NCI-H187 (cell line): Measurements from ENCODE around the gene IFT52.
"Not testable (repeated sequence)": the region's sequence is repeated elsewhere in the genome, so short reads cannot be mapped to it uniquely, and the experiment has no call there.

Experiments
- DNase-seq, 2 experiments: peaks; one replicate each; lab custom pipeline; 2025; lab: John Stamatoyannopoulos, UW

The IFT52 gene

GRCh38 chr20:43567477-43567876 is 23.3 kb upstream of the IFT52 start:
- DNase-seq, result no peak

GRCh38 chr20:43568706-43569105 is 22.0 kb upstream of the IFT52 start:
- DNase-seq, result no peak

DNA sequence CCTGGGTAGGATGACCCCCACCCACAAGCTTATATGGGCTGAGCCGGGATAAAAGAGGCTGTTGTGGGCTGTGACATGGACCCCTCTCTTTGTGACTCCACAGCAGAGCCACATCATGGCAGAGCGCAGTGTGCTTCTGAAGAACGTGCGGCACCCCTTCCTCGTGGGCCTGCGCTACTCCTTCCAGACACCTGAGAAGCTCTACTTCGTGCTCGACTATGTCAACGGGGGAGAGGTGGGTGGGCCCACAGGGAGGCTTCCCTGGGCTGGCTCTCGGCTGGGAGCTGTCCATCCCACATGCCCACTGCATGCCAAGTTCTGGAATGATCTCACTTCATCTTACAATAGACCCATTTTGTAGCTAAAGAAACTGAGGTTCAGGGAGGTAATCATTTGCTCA is 21.5 kb upstream of the IFT52 start:
- DNase-seq, result no peak

- no peak for DNase-seq
These were observed 20.2 kb upstream of the IFT52 start for GRCh38 chr20:43570496-43570895.

DNA sequence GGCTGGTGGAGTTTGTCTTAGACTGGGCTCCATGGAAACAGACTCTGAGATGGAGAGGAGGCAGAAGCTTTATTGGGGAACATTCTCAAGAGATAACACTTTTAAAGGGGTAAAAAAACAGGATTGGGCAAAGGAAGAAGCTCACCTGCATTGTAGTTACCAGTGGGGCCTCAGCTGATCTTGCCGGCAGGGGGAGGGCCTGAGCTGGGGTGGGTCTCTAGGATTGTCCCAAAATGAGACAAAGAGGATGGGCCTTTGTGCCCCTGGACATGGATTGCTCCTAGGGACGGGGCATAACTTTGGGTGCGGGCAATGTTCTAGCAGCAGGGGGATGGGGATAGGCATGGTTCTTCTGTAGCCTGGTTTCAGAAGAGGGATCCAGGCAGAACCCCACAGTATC is 19.4 kb upstream of the IFT52 start:
- DNase-seq, result no peak

DNA sequence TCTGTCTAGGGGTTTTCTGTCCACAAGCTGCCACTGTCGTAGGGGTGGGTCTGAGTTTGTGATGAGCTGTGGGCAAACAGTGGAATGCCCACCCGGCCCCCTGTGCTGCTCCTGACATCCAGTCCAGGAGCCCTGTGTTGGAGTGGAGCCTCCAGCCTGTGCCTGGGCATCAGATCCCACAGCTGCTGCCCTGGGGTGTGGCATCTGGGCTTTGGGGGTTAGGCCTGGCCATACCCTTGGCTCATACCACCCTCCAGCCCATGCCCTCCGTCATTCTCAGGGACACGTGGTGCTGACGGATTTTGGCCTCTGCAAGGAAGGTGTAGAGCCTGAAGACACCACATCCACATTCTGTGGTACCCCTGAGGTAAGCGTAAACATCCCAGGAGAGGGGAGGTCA is 19.0 kb upstream of the IFT52 start:
- no peak for DNase-seq

- DNase-seq, result no peak
These were observed 17.8 kb upstream of the IFT52 start for GRCh38 chr20:43572891-43573290.

DNA sequence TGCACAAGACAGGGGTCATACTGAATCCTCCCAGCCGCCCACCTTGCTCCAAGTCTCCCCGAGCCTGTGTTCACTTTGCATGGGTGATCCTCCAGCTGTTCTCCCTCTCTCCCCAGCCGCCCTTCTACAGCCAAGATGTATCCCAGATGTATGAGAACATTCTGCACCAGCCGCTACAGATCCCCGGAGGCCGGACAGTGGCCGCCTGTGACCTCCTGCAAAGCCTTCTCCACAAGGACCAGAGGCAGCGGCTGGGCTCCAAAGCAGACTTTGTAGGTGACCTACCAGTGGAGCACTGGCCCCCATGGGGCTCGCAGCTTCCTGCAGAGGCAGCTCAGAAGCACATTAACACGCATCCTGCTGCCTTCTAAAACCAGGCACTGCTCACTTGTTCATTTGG is 14.6 kb upstream of the IFT52 start:
- no peak for DNase-seq

GRCh38 chr20:43579861-43580793 is 10.6 kb upstream of the IFT52 start:
- no peak for DNase-seq

DNA sequence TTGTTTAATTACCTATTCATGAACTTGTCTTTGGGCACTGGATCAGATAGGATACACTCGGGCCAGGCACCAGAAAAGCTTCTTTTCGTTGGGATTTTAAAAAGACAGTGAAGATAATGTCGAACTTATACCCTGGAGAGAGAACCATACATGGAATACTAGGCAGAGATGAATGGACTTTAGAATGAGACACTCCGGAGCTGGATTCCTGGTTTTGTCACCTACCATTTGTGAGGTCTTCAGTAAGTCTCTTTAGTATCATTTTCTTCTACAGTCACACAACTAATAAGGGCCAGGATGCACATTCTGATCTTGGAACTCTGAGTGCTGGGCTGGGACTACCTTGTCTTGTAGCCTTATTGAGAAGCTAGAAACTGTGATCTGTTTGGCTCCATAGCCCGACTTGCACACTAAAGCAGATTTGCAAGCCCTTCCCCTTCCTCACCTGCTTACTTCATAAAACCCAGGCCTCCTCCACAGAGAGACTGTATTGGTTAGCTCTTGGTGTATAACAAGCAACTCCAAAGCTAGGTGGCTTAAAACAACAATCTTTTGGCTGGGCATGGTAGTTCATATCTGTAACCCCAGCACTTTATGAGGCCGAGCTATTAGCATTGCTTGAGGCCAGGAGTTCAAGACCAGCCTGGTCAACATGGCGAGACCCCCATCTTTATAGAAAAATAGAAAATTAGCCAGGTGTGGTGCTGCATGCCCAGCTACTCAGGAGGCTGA is 7.4 kb upstream of the IFT52 start:
- no peak for DNase-seq

GRCh38 chr20:43583982-43584432 is 6.7 kb upstream of the IFT52 start:
- no peak for DNase-seq

DNA sequence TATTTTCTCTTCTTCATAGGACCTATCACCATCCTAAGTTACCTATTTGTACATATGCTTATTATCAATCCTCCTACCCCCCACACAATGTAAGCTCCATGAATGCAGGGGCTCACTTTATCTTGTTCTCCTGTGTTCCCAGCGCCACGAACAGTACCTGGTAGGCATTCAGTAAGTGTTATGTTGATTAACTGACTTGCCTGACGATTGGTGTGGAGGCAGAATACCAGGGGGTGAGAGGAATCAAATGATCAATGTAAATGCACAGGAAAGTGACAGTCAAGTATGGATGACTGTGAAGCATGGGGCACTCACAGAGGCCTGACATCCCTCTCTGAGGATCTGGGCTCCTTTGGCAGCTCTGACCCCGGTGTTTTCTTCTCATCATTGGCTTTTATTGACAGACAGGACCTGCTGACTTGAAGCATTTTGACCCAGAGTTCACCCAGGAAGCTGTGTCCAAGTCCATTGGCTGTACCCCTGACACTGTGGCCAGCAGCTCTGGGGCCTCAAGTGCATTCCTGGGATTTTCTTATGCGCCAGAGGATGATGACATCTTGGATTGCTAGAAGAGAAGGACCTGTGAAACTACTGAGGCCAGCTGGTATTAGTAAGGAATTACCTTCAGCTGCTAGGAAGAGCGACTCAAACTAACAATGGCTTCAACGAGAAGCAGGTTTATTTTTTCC is 6.1 kb upstream of the IFT52 start:
- no peak for DNase-seq

DNA sequence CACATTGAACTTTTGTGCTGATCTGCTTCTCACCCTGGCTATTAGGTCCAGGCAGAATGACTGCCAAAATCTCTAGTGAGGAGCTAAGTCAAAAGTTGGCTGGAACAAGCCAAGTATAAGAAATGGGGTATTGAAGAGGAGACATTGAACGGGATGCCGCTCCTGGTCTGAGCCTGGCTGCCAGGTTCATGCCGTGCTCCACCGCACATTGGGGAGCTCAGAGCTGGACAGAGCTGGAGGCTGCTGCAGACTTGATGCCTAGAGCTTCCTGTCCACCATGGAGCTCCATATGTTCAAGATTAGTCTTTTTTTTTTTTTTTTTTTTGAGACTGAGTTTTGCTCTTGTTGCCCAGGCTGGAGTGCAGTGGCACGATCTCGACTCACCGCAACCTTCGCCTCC is 4.1 kb upstream of the IFT52 start:
- DNase-seq, result no peak

DNA sequence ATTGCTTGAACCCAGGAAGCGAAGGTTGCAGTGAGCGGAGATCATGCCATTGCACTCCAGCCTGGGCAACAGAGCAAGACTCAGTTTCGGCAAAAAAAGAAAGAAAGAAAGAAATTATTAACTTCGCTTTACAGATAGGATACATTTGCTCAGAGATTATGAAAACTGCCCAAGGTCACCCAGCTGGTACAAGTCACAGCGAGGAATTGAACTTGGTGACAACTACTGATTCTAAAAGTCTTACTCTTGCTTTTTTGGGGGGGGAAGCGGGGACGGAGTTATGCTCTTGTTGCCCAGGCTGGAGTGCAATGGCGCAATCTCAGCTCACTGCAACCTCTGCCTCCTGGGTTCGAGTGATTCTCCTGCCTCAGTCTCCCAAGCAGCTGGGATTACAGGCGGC is 2.2 kb upstream of the IFT52 start:
- not testable (repeated sequence) for DNase-seq

- peak in 1 of 2 experiments; percentile 53 for DNase-seq
These were observed 723 bp upstream of the IFT52 start for GRCh38 chr20:43590036-43590391.

- not testable (repeated sequence) for DNase-seq
These were observed 11.2 kb downstream of the IFT52 start for GRCh38 chr20:43601960-43602359.

DNA sequence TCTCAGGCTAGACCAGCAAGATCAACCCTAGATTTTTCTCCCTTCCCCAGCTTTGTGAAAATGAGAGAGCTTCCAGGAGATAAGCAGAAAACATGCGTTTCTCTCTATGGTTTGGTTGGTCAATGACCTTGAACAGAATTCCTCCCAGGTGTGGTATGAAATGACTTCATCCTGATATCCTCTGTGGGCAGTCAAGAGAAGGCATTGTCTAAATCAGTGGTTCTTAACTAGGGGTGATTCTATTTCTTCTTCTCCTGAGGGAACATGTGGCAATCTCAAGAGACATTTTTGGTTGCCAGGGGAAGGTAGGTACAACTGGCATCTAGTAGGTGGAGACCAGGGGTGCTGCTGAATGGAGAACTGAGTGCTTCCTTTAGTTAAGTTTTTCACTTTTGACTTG is 12.4 kb downstream of the IFT52 start:
- DNase-seq, result no peak

DNA sequence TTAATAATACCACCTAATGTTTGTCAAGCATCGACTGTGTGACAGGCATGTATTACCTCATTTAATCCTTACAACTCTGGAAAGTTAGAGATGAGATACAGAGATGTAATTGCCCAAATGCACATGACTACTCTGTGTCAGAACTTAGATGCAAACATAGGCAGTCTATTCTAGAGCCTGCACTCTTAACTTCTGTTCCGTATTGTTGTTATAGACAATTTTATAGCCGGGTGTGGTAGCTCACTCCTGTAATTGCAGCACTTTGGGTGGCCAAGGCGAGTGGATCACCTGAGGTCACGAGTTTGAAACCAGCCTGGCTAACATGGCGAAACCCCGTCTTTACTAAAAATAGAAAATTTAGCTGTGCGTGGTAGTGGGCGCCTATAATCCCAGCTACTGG is 15.0 kb downstream of the IFT52 start:
- DNase-seq, result no peak

GRCh38 chr20:43607278-43607677 is 16.5 kb downstream of the IFT52 start:
- DNase-seq, result not testable (repeated sequence)

GRCh38 chr20:43631598-43631997 is 40.9 kb downstream of the IFT52 start:
- DNase-seq, result no peak

DNA sequence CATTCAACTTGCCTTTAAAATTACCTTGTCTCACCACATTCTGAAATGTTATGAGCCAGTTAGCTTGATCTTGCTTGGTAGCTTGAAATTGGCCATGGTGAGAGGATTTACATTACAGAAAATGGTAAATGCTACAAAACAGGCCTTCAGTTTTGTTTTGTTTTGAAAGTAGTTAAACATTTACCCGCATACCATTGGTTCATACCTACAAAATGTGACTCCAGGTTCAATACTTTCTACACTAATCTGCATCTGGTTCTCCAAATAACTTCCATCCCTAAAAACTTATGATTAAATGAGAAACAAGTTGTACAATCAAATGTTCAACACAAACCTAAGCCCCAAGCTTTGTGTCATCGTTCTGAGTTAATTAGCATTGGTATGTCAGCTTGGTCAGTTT is 45.7 kb downstream of the IFT52 start:
- DNase-seq, result no peak

- no peak for DNase-seq
These were observed 51.8 kb downstream of the IFT52 start for GRCh38 chr20:43642548-43642947.
